GM10248 (cell line): ENCODE results near the gene CYGB.

Source experiments
- CTCF ChIA-PET: fragments of 300-600 bp; sonication (Branson Sonifier 250); formaldehyde crosslinking; extraction: SDS; loops from one replicate; lab custom pipeline; 2021; ENCODE audit warnings: antibody characterized with exemption; lab: Yijun Ruan, JAX
- POLR2A ChIA-PET: fragments of 350-650 bp; sonication (Branson Sonifier 250); formaldehyde crosslinking; extraction: SDS; loops from one replicate; lab custom pipeline; 2020; ENCODE audit warnings: antibody characterized with exemption; lab: Yijun Ruan, JAX
- DNase-seq: peaks from one replicate; pipeline ENCODE4 v3.0.0; 2012; ENCODE audit errors: extremely low spot score
- TF ChIP-seq, protein P1 (sequence below): IDR thresholded peaks from 2 replicates; pipeline ENCODE4 v1.5.1; 2012; ENCODE audit warnings: mild to moderate bottlenecking, low read depth; ENCODE audit errors: extremely low read depth, missing control alignments, control extremely low read depth

The CYGB gene

DNA sequence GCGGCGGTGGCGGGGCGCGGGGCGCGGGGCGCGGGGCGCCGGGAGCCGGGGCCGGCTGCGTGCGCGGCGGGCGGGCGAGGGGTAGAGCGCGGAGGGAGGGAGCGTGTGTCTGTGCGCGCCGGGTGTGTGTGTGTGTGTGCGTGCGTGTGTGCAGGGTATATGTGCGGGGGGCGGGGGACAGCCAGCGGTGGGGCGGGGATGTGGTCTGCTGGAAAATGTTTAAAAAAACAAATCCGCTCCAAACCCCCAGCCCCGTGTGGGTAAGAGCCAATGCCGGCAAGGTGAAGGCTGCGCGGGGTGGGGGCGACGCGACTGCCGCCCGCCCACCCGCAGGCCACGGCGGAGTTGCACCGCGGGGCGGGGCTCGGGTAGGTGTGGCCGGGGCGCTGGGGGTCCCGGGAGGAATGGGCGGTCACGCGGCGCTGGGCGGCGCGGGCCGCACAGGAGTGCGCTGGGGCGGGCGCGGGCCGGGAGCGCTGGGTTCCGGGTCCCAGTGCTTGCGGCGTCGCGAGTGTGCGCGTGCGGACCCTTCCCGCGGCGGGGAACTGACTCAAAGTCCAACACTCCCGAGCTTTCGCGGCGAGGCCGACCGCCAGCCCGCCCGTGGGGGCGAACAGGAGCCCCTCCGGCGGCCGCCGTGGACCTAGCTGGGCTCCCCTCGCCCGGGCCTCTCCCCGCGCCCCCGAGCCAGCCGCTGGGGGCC is at the start of gene CYGB:
TSS of gene CYGB (minus strand) at position 132 of the 703 bp plus-strand sequence. CDS start 167 bp downstream, outside the sequence.
- ChIA-PET CTCF (interaction anchor here (0.8 kb wide), 1 partner anchor 14 kb away, joined by 5 read pairs; no protein-coding TSS in a partner anchor), POLR2A (no interaction called here)
- no peak for DNase-seq
- TF ChIP-seq, protein P1, sequence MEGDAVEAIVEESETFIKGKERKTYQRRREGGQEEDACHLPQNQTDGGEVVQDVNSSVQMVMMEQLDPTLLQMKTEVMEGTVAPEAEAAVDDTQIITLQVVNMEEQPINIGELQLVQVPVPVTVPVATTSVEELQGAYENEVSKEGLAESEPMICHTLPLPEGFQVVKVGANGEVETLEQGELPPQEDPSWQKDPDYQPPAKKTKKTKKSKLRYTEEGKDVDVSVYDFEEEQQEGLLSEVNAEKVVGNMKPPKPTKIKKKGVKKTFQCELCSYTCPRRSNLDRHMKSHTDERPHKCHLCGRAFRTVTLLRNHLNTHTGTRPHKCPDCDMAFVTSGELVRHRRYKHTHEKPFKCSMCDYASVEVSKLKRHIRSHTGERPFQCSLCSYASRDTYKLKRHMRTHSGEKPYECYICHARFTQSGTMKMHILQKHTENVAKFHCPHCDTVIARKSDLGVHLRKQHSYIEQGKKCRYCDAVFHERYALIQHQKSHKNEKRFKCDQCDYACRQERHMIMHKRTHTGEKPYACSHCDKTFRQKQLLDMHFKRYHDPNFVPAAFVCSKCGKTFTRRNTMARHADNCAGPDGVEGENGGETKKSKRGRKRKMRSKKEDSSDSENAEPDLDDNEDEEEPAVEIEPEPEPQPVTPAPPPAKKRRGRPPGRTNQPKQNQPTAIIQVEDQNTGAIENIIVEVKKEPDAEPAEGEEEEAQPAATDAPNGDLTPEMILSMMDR, result no peak

DNA sequence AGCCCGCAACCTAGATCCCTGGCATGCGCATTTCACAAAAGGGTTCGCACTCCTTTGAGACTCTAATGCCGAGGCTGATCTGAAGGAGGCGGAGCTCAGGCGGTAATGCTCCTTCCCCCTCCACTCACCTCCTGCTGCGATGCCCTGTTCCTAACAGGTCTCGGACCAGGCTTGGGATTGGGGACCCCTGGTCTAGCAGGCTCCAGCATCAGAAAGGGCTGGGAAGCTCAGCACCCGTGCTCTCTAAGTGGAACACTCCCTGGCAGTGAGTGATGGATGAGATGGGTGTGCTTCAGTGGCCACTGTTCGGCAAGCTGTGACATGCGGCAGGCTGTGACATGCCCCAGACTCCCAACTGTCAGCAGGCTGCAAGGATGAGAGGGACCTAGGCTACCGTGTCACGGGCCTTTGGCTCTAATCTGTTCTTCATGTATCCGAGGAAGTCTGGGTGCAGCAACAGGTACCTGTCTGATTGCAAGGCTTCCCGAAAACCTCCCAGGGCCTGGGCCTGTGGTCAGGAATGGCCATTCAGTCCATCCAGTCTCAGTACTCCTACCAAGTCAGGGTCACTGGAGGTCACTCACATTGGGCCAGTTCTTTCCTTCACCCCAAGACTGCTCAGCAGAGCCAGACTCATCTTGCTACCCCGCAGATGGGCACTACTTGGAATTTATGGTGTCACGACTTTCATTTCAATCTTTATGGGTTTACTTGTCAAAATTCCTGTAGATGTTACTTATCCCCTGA is 49.4 kb upstream of the CYGB start:
- TF ChIP-seq, protein P1, result no peak
- POLR2A ChIA-PET, result no interaction called here
- CTCF ChIA-PET, result interaction anchor here (1.1 to 1.6 kb wide), 2 partner anchors 37 to 40 kb away, joined by 5 read pairs; no protein-coding TSS in a partner anchor
- peak; percentile 17 for DNase-seq

DNA sequence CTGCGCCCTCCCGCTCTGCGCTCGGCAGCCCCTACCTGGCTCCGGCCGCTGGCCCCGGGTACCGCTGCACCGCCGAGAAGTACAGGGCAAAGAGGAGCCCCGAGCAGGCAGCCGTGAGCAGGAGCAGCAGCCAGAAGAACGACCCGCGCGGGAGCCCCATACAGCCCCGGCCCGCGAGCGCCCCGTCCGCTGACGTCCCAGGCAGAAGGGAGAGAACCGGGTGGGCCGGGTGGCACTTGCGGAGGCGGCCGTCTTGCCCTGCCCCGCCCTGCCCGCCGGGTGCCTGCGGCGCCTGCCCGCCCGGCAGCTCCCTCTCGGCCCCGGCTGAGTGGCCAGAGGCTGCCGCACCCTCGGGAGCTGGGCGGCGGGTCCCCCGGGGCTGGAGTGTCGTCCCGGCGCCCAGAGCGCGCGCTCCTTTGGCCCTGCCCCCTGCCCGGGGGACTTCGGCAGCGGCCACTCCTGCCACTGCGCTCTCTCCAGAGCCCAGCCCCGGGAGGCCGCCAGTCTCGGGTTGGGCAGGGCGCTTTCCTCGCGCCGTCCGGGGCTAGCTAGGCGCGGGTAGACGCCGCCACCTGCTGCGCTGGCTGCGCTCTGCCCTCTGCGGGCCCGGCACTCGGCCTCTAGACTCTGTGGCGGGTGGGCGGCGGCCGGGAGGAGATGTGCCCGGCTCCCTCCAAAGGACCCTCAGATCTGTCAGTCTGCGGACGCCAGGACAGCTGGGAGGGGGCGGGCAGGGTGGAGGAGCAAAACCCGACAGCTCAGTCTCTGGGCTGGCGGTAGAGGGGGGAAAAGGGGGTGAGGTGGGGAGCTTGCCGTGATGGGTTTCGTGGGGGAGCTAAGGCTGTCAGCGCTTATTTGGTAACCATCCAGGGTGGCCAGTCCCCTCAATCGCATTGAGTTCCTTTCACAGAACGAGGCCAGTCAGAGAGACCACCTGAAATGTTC is 48.4 kb upstream of the CYGB start, which contains the start of gene ST6GALNAC2:
TSS of gene ST6GALNAC2 (minus strand) at position 212 of the 945 bp plus-strand sequence. CDS start at position 160, 52 bp downstream.
- peak; percentile 34 for DNase-seq
- TF ChIP-seq, protein P1, result peak; percentile 34
- POLR2A ChIA-PET, result no interaction called here
- CTCF ChIA-PET, result interaction anchor here (0.8 to 1.6 kb wide), 4 partner anchors 38 to 127 kb away, joined by 3 to 6 read pairs (median 5); no protein-coding TSS in a partner anchor

DNA sequence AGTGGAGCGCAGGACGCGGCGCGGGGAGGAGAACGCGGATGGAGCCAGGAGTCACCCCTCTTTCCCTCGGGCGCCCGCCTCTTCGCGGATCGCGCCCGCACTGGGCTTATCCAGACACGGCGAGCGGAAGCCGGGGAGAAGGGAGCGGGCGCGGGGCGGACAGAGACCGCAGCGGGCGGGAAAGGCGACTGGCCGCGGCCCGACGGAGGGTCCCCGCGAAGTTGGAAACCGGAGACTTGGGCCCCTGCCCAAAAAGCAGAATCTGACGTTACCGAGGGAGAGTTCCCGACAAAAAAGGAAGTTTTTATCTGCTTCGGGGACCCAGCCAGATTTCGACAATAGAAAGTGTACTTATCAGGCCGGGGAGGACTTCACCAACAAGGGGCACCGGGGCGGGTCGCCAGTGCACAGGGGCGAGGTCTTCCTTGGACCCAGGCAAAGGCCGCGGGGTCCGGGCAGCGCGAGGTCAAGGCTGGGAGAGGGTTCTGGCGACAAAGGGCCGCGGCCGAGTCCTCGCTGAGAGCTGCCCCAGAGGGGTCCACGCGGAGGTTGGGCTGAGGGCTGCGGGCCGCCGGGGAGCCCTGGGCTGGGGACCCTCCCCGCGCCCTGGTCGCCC is 47.6 kb upstream of the CYGB start:
- ChIA-PET CTCF (interaction anchor here (1.0 to 1.6 kb wide), 2 partner anchors 14 to 62 kb away, joined by 3 to 6 read pairs; no protein-coding TSS in a partner anchor), POLR2A (no interaction called here)
- peak; percentile 28 for DNase-seq
- TF ChIP-seq, protein P1, result no peak

DNA sequence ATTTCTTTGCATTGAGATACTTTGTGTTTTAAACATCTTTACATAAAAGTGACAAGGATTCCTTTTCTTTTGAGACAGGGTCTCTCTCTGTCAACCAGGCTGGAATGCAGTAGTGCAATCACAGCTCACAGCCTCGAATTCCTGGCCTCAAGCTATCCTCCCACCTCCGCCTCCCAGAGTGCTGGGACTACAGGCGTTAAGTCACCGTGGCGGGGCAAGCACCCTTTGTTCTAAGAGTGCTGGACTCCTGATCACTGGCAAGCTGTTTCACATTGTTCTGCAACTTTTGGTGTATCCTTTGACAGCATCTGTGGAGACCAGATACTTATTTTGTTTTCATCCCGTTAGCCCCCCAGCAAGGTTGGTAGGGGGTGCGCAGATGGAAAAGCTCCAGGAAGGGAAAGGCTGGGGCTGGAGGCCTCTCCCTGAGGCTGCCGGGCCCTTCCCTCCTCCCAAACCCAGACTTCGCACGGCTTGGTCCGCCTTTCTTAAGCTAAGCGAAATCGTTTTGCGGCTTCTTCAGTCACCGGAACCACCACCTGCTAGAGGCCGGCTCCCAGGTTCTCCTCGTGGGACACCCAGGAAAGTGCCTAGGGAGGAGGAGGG is 47.0 kb upstream of the CYGB start:
- DNase-seq, result no peak
- TF ChIP-seq, protein P1, result no peak
- ChIA-PET POLR2A (interaction anchor here (0.6 kb wide), 1 partner anchor 597 kb away, joined by 4 read pairs; no protein-coding TSS in a partner anchor), CTCF (interaction anchor here (1.0 to 1.6 kb wide), 2 partner anchors 15 to 61 kb away, joined by 3 to 6 read pairs; no protein-coding TSS in a partner anchor)
